Hindlimb muscle (tissue), 1 donor: ENCODE results near the gene SNAP47. TPM values are rescaled to one million over a fixed set of nuclear protein-coding genes. Genes with fewer than 3 reads are reported as not detected.

Experiments
- DNase-seq: peaks from one replicate; pipeline ENCODE4 v3.0.0-alpha.2; 2013
- polyA plus RNA-seq: library from polyadenylated mRNA; unstranded; fragments of 120-200 nt; gene quantifications from one replicate; pipeline ENCODE4 v1.2.1, GENCODE V29; 2013; ENCODE audit not compliant: insufficient read length

SNAP47 gene
- polyA plus RNA-seq, 1 donor, result 35.2 TPM

DNA sequence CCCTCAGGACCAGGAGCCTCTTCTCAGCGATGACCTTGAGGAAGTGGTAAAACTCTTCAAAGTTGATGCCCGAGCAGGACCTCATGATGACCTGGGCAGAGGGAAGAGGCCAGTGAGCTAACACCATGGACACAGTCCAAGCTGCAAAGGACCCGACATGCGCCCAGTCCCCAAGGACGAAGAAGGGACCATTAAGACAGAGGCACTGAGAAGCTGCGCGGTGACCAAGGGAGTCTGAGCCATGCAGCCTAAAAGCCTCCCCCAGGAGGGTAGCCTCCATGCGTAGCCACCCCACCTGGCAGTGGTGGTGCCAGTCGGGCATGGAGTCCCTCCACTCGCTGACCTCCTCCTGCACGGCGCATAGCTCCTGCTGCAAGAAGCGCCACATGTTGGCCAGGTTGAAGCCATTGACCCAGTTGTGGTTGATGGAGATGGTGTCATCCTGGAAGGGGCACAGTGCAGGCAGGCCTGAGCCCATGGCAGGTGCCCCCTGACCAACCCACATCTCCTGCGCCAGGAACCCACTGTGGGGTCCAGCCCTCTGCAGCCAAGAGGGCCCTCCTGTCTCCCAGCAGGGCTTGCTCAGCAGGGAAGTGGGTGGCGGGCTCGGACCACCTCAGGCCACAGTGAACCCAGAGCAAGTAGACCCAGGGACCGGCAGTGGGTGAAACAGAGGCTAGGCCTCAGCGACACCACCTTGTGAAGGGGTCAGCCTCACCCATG lies 2.5 kb upstream of the SNAP47 start:
- no peak for DNase-seq

DNA sequence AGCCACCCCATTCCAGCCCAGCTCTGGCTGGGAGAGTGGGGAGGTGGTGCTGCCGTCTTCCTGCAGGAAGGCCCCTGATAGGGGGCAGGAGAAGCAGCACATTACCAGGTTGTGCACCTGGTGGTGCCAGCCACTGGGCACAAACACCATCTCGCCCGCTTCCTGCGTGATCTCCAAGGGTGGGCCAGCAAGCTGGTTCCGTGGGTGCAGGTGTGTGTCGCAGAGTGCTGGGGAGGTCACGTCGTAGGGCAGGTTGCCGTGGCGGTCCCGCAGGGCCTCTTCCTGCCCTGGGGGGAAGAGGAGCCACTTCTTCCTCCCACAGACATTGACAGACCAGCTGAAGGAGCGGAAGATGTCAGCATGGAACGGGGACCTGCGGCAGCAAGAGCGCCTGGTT lies 1.9 kb upstream of the SNAP47 start:
- DNase-seq, result no peak

DNA sequence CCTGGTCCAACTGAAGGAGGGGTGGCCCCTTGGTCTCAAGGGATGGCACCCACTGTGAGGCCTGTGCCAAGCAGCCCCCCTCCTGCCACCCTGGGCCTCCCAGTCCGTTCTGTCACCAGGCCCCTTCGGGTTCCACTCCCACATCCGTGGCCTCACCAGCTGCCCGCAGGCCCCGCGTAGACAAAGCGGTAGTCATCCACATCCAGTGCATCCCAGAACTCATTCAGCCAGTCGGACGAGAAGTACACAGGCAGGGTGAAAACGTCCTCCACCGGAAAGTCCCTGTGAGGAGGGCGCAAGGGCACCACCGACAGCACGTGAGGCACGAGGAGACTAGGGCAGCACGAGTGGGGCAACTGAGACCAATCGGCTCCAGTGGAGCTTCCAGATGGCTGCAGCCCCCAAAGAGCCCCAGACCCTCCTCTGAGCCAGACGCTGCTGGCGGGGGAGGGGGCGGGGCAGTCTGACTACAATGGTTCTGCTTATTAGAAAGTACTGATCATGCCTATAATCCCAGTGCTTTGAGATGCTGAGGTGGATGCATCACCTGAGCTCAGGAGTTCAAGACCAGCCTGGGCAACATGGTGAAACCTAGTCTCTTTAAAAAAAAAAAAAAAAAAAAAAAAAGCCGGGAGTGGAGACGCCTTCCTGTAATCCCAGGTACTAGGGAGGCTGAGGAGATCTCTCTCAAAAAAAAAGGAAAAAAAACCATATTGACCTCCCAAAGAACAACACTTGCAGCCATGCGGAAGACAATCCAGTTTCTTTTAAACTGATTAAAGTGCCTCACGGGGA lies 1.3 kb upstream of the SNAP47 start:
- no peak for DNase-seq

DNA sequence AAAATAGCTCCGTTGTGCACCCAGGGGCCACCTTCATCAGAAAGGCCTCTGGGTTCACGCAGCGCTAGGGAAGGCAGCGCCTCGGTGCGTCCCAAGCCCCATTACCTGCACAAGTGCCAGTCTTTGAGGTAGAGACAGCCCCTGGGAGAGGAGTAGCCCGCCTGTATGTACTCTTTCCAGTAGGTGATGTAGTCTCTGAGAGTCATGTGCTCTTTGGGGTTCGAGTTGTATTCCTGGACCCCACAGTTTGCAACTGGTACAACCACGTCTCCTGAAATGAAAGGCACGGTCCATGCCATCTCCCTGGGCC lies 734 bp upstream of the SNAP47 start:
- DNase-seq, result no peak

DNA sequence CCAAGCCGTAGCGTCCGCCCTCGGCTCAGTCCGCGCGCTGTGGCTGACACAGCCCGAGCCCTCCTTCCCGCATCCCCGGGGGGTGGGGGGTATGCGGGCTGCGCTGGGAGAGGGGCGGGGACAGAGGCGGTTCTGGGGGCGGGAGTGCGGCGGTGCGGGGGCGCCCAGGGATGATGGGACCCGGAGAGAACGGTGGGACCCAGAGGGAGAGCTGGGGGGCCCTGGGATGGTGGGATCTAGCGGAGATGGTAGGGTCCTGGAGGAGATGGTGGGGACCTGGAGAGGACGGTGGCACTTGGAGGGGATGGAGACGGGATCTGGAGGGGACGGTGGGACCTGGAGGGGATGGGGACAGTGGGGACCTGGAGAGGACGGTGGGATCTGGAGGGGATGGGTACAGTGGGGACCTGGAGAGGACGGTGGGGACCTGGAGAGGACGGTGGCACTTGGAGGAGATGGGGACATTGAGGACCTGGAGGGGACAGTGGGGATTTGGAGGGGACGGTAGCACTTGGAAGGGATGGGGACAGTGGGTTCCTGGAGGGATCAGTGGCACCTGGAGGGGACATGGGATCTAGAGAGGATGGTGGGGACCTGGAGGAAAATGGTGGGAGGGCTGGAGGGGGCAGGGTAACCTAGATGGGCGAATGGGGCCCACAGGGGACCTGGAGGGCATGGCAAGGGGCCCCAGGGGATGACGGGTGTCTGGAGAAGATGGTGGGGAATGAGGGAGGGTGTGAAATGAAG lies 477 bp downstream of the SNAP47 start:
- no peak for DNase-seq

DNA sequence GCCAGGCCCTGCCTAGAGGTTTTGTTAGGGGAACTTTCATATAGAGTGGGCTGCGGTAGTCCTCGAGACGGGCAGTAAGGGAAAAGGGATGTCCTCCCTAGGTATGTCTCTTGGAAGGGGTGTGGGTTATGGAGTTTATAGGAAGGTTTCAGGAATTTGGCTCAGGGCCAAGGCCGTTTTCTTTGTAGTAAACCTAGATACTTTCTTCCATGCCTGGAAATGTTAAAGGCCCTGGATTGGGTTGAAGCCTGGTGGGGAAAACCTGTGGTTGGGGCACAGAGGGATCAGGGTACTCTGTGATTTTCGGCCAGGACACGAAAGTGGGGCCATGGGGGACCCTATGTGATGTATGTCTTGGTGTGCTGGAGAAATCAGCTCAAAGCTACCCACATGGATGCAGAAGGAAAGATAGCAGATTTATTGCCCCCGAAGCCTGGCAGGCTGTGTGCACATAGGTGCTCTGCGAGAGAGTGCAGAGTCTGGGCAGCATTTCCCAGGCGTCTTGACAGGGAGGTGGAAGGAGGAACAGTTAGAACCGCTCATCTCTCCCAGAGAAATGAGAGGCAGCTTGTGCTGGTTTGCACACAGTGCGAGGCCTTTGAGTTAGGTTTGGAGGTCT lies 1.7 kb downstream of the SNAP47 start:
- DNase-seq, result no peak

DNA sequence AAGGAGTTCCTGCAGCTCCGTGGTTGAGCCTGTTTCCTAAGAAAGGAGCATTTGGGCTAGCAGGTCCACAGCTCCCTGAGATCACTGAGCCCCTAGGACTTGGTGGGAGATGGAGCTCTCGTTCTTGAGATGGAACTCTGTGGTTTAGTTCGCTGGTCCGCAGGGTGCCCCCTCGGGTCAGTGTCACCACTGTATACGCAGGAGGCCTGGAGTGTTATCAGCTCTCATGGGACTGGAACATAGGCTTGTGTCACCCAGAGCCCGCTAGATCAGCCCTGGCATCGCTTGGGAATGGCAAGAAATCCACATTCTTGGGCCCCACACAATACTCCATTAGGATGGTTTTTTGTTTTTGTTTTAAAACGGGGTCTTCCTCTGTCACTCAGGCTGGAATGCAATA lies 3.6 kb downstream of the SNAP47 start:
- DNase-seq, result no peak

DNA sequence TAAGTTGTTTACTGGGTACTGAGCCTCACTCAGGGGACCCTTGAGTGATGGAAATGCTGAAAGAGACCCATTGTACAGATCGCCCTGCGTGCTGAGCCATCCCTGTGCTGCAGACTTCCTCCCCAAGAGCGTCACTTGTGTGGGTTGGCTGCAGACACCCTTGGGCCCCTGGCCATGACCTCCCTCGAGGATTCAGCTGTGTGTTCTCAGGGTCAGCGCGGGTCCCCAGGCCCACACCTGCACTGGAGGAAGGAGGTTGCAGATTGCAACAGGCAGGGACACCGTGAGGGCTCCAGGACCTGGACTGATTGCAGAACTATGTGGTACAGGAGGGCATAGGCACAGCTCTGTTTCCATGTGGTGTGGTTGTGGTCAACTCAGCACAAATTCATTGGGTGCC lies 4.4 kb downstream of the SNAP47 start:
- DNase-seq, result no peak

DNA sequence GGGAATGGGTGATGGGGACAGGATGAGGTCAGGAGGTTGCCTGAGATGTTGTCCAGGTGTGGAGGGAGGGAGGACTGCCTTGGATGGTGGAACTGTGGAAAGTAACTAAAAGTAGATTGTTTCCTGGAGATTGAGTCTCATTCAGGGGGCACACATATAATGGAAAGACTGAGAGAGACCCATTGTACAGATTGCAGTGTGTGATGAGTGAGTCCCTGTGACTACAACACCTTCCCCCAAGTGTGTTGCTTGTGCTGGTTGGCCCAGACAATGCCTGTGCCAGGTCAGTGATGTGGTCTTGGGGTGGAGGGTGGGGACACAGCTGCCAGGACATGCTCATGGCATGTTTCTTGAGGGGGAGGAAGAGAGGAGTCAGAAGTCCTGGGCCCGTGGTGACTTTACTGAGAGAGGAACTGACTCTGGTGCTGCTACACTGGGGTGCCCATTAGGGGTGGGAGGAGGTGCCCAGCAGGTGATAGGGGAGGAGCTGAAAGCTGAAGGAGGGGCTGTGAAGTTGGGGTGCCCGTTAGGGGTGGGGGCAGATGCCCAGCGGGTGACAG lies 5.2 kb downstream of the SNAP47 start:
- DNase-seq, result no peak

DNA sequence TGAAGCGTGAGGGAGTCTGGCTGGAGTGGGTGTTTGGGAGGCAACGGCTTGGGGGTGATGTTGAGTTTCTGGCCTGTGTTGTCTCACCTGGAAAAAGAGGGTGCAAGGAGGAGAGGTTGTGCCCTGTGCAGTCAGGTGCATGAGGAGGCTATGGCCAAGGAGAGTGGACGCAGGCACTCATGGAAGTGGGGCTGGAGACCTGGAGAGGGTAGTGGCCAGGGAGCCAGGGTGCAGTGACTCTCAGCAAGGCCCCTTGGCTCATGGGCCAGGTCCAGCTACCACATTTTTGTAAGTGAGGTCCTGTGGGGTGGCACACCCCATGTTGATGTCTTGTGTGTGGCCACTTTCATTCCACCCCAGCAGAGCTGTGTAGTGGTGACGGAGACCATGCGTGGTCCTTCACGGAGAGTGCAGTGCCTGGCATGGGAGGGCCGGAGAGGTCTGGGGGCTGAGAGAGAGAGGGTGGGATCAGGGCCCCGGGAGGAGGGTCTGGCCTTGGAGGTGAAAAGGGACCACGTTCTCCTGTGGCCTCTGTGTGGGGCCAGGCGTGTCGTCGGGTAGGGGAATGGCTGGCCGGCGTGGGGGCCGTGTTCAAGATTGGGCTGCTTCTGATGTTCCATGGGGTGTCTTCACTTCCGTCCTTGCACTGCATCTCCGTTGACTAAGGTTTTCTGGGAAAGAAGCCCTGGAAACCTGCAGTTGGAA lies 6.1 kb downstream of the SNAP47 start:
- DNase-seq, result no peak

DNA sequence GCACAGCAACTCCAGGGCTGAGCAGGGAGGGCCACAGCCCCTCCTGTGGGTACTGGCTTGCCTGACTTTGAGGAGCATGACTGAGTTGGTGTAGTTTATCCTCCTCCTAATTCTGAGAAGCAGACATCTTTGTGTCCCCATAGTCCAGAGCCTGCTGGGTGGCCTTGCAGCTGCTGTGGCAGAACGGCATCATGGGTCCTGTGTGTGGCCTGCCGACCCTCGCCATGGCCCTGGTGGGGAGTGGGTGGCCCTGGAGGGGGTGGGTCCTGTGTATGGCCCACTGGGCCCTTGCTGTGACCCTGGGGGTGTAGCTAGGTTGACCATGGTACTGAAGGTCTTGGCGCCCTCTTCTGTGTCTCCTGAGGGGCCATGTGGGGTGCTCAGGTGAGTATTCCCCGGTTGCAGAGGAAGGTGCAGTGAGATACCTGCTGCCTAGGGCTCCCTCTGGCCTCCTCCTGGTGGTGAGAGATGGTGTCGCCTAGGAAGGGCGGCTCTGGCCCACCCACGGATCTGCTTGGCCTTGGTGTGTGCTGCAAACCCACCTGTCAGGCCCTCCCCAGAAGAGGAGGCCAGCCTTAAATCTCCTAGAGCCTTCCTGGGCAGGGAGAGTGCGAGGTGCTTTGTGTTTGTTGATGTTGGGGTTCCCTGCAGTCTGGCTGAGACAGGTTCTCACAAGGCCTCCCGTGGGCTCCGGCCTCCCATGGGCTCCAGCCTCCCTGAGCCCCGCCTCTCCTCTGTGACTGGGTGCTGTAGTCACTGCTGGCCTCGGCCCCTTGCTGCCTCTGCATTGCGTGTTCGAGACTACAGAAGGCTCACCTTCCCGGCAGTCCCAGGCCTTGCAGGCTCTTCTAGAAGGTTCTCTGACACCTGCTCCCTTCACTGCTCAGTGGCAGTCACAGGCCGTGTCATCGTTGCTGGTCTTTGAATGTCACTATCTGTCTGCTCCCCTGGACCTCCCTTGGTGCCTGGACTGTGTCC lies 7.8 kb downstream of the SNAP47 start:
- DNase-seq, result no peak

DNA sequence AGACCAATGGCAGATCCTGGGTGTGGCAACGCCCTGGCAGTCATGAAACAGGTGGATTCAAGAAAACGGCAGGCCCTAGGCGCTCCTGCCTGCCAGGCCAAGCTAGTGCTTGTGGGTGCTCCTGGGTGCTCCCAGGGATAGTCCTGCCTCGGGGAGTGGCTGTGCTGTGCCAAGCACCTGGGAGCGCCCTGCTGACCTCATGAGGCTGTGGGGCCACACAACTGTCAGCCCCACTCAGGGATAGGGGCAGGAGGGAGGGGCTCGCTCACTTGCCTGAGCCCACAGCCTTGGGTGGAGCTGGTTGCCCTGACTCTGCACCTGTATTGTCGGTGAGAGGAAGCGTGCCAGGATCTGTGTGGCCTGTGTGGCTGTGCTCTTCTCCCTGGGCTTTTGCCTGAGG lies 9.4 kb downstream of the SNAP47 start:
- no peak for DNase-seq

DNA sequence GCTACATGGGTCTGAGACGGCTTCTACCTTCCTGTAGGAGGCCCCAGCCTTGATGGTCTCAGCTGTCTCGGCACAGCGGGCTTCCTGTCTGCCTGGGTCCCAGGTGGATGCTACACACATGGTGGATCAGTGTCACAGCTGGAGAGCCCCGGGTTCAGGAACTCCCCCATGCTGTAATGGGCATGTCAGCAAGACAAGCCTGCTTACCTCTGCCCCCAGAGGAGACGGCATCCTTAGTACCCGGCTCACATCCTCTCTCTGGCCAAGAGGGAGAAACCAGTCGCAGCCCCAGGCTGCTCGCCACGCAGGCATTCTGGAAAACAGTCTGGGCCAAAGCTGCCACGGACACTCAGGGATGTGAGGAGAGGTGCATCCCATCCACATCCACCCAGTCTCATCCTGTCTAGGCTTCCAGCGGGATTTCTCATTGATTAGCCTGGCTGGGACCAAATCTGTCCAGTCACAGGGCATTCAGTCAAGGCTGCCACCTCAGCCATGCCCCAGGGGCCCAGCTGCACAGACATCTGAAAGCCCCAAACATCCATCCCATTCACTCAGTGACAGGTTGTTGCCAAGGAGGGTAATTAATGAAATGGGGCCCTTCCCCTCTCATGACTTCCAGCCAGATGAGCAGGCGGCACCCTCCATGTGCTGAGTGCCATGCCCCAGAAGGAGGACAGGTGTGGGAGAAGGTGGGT lies 10.5 kb downstream of the SNAP47 start:
- no peak for DNase-seq

DNA sequence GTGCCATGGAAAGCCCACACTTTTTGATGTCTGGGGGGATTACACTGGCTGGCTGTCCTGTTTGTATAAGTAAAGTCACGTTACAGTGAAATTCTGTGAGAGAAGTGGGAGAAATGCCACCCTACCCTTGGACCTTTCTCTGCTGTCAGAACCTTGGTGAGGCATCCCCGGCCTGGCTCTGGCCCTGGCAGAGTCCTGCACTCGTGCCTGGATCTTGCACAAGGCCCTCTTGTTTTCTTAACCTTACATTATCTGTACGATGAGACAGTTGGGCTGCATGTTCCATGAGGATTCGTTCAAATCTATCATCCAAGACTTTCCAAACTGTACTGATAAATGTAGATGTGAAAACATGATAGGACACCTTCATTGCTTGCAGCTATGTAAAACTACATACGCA lies 11.4 kb downstream of the SNAP47 start:
- no peak for DNase-seq

DNA sequence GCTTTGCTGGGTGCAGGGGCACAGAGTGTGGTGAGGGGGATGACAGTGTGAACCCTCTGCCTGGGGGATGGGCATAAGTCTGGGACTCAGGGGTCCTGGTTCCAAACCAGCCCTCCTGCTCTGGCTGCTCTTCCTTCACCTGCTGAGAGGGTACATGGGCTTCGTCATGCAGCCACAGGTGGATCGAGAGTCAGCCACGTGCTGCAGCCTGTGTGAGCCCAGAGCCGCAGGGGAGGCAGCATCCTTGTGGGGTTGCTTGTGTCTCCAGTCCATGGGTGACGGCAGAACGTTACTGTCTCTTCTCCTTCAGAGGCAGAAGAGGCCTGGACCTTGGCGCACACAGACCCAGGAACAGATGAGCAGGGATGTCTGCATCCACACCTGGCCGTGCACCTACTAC lies 12.1 kb downstream of the SNAP47 start:
- DNase-seq, result no peak

DNA sequence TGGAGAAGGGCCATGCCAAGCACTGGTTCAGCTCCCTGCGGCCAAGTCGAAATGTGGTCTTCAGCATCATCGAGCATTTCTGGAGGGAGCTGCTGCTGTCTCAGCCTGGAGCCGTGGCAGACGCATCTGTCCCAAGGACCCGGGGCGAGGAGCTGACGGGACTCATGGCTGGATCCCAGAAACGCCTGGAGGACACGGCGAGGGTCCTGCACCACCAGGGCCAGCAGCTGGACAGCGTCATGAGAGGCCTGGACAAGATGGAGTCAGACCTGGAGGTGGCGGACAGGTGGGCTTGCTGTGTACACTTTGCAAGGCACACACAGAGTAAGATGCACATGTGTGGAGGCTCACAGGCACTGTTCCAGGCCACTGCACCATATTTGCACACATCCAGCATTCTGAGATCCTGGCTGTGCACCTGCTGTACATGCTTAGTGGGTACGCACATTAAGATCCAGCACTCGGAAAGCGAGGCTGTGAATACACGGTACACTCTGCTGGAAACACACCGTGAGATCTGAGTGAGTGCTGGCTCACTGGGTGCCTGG lies 12.8 kb downstream of the SNAP47 start:
- no peak for DNase-seq

DNA sequence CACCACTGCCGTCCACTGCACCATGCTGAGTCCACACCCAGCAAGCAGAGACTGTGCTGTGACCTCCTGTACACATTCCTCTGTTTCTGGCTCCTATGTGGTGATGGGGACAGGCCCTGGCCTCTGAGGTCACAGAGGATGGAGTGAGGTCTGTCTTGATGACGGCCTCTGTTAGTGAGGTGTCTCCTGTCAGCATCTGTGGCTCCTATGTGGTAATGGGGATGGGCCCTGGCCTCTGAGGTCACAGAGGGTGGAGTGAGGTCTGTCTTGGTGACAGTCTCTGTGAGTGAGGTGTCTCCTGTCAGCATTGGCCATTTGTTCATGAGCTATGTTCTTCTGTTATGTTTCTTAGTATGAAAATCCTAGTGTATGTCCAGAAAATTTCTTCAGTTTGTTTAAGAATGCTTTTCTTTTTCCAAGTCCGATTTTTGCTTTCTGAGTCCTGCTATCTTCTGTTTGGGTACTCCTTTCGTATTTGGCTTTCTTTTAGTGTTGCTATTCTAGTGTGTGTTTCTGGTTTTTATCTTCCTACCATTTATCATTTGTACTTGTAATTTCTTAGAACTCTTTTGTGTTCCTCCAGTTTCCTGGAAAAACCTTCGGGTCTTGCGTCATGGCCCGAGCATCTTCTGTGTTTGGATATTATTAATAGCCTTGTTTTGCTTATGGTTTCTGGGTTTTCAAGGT lies 13.4 kb downstream of the SNAP47 start:
- DNase-seq, result no peak

DNA sequence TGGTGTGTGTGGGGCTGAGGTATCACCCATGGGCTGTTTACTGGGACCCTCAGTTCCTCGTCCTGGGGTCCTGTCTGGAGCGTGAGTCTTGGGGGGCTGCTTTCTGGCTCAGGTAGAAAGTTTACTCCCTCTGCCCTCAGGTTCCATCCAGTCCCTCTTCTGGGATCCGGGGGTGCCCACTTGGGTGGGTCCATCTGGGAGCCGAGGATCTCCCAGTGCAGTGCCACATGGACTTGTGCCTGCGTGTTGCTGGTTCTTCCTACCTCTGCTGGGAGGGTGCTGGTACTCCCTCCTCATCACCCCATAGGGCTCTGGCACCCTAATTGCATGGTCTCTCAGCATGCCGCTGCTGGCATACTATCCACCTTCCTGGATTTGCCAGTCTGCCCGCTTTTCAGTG lies 14.0 kb downstream of the SNAP47 start:
- no peak for DNase-seq

DNA sequence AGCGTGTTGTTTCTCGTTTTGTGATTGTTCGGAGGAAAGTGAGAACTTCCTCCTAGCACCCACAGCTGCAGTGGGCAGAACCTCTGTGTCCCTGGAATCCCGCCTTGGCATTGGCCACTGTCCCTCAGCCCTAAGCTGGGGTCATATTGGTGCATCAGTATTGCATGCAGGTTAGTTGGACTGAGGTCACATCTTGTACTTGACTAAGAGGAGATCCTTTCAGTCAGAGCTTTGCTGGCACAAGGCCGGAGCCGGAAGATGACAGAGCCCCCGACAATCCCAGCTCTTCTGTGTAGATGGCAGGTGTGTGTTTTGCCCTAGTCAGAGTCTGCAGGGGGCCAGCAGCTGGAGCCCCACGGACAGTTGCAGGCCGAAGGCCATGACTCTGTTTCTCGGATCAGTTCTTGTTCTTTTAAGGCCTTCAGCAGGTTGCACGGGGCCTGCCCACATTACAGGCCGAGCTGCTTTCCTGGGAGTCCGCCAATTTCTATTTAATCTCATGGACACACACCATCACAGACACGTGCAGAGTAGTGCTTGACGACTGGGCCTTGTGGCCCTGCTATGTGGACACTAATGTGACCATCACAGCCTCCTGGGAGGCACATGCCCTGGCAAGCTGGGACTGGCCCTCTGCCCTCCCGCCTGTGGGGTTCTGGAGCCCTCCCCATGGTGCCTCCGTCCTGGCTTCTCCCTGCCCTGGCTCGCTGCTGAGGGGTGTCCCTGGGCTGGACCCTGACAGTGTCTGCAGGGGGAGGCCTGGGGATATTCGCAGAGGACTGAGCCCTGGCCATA lies 14.9 kb downstream of the SNAP47 start:
- no peak for DNase-seq
